HL-60 (cell line): ENCODE results near the gene PRKCE.

Source experiments
- DNase-seq, 2 experiments: peaks; one replicate each; pipeline ENCODE4 v3.0.0-alpha.2; 2010 to 2020; ENCODE audit warnings: low read depth in 1 of 2, low spot score in 1 of 2
- H3K27ac ChIP-seq: fragments of 250-450 bp; sonication (Bioruptor Pico); replicated peaks from 2 replicates; pipeline ENCODE4 v1.5.1; 2020; ENCODE audit warnings: mild to moderate bottlenecking, moderate library complexity
- H3K27me3 ChIP-seq: fragments of 250-450 bp; sonication (Bioruptor Pico); 2 replicates; pipeline ENCODE4 v1.5.1; 2021; ENCODE audit warnings: mild to moderate bottlenecking, moderate library complexity; ENCODE audit not compliant: insufficient read depth, poor library complexity, severe bottlenecking
- H3K4me3 ChIP-seq: replicated peaks from 2 replicates; pipeline ENCODE4 v1.5.1; 2011; ENCODE audit warnings: mild to moderate bottlenecking, control low read depth, low read length; ENCODE audit not compliant: insufficient read depth
- GABPA ChIP-seq: IDR thresholded peaks from 2 replicates; pipeline ENCODE4 v1.6.1; 2012; ENCODE audit warnings: low read depth
- POLR2AphosphoS5 ChIP-seq: IDR thresholded peaks from 2 replicates; pipeline ENCODE4 v1.6.1; 2012; ENCODE audit warnings: low read depth
- SPI1 ChIP-seq: IDR thresholded peaks from 2 replicates; pipeline ENCODE4 v1.6.1; 2012; ENCODE audit warnings: low read depth, mild to moderate bottlenecking, borderline replicate concordance
- TF ChIP-seq, protein P1 (sequence below): IDR thresholded peaks from 2 replicates; pipeline ENCODE4 v1.6.1; 2012; ENCODE audit warnings: low read depth; ENCODE audit not compliant: insufficient replicate concordance
- TF ChIP-seq, protein P2 (sequence below): IDR thresholded peaks from one replicate; pipeline ENCODE4 v1.5.1; 2011; ENCODE audit warnings: low read length, control low read depth, inconsistent platforms; ENCODE audit not compliant: insufficient read depth

Gene PRKCE

DNA sequence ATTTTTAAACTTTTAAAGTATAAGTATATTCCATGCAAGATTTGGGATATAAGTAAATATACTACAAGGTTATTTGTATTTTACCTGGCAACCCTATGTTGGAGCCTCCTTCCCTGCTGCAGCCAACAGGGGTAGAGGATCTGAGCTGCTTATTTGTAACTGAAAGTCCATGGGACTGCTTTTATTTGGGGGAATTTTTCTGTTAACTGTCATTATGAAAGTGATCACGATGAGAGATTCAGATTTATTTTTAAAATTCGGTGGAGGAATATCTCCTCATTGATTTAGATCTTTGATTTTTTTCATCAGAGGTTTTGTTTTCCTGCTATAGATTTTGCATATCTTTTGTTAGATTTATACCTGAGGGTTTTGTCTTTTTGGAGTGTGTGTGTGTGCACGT lies 215.9 kb downstream of the PRKCE start:
- Histone ChIP-seq H3K4me3 (no peak overlapping the region), H3K27ac (no peak overlapping the region), H3K27me3 (no peaks in the 10 kb centered on the region)
- no peak for TF ChIP-seq GABPA
- TF ChIP-seq, protein P1, sequence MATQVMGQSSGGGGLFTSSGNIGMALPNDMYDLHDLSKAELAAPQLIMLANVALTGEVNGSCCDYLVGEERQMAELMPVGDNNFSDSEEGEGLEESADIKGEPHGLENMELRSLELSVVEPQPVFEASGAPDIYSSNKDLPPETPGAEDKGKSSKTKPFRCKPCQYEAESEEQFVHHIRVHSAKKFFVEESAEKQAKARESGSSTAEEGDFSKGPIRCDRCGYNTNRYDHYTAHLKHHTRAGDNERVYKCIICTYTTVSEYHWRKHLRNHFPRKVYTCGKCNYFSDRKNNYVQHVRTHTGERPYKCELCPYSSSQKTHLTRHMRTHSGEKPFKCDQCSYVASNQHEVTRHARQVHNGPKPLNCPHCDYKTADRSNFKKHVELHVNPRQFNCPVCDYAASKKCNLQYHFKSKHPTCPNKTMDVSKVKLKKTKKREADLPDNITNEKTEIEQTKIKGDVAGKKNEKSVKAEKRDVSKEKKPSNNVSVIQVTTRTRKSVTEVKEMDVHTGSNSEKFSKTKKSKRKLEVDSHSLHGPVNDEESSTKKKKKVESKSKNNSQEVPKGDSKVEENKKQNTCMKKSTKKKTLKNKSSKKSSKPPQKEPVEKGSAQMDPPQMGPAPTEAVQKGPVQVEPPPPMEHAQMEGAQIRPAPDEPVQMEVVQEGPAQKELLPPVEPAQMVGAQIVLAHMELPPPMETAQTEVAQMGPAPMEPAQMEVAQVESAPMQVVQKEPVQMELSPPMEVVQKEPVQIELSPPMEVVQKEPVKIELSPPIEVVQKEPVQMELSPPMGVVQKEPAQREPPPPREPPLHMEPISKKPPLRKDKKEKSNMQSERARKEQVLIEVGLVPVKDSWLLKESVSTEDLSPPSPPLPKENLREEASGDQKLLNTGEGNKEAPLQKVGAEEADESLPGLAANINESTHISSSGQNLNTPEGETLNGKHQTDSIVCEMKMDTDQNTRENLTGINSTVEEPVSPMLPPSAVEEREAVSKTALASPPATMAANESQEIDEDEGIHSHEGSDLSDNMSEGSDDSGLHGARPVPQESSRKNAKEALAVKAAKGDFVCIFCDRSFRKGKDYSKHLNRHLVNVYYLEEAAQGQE, result no peak
- TF ChIP-seq SPI1, result no peak
- TF ChIP-seq, protein P2, sequence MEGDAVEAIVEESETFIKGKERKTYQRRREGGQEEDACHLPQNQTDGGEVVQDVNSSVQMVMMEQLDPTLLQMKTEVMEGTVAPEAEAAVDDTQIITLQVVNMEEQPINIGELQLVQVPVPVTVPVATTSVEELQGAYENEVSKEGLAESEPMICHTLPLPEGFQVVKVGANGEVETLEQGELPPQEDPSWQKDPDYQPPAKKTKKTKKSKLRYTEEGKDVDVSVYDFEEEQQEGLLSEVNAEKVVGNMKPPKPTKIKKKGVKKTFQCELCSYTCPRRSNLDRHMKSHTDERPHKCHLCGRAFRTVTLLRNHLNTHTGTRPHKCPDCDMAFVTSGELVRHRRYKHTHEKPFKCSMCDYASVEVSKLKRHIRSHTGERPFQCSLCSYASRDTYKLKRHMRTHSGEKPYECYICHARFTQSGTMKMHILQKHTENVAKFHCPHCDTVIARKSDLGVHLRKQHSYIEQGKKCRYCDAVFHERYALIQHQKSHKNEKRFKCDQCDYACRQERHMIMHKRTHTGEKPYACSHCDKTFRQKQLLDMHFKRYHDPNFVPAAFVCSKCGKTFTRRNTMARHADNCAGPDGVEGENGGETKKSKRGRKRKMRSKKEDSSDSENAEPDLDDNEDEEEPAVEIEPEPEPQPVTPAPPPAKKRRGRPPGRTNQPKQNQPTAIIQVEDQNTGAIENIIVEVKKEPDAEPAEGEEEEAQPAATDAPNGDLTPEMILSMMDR, result no peak
- no peak for TF ChIP-seq POLR2AphosphoS5
- no peak for DNase-seq

DNA sequence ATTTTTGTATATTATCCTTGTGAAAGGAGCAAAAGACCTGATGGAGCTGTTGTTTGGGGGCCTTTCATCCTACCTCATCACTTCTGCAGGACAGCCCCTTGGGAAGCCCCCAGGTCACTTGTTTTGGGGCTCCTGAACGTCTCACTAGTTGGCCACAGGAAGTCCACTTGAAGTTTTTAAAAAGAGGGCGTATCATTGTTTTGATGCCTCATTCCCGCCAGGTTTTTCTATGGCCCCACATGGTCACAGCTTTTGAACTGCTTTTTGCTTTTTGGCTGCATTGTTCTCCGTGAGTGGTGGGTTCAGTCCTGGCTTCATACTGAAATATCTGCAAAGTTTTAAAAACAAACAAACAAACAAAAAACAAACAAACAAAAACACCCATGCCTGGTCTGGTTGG lies 216.3 kb downstream of the PRKCE start:
- no peak overlapping the region for H3K27ac ChIP-seq
- TF ChIP-seq SPI1, result no peak
- TF ChIP-seq, protein P2, result no peak
- TF ChIP-seq GABPA, result no peak
- TF ChIP-seq, protein P1, result no peak
- TF ChIP-seq POLR2AphosphoS5, result no peak
- H3K27me3 ChIP-seq, result no peaks in the 10 kb centered on the region
- DNase-seq, result no peak
- no peak overlapping the region for H3K4me3 ChIP-seq

DNA sequence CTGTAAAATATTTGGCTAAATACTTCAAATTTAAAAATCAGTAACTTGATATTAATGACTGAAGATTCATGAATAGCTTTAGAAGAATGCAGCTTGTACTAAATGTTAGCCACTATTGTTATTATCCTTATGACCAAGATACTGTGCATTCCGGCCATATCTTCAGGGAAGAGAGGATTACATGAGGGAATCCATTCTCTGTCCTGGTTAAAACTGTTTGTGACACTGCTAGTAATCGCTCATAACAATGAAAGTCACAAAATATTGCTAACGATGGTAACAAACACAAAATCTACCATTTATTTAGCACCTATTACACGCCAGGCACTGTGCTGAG lies 217.7 kb downstream of the PRKCE start:
- TF ChIP-seq POLR2AphosphoS5, result no peak
- TF ChIP-seq, protein P2, result no peak
- no peak for TF ChIP-seq GABPA
- TF ChIP-seq SPI1, result no peak
- TF ChIP-seq, protein P1, result no peak
- no peak overlapping the region for H3K27ac ChIP-seq
- no peak overlapping the region for H3K4me3 ChIP-seq
- no peak for DNase-seq
- no peaks in the 10 kb centered on the region for H3K27me3 ChIP-seq
